ENCODE data around the gene CTAG1B.
"Not testable (repeated sequence)": the region's sequence is repeated elsewhere in the genome, so short reads cannot be mapped to it uniquely, and the experiment has no call there.

The CTAG1B gene

GRCh38 chrX:154619182-154619581 is at the start of gene CTAG1B:
Gene CTAG1B (minus strand): TSS chrX:154619282. CDS start chrX:154619218, 64 bp downstream.
- not testable (repeated sequence) for DNase-seq (ENCODE audit: low spot score)

- DNase-seq (ENCODE audit: low spot score): no peak
These were observed 42.8 kb upstream of the CTAG1B start for GRCh38 chrX:154661899-154662298.

GRCh38 chrX:154661170-154661569 is 42.1 kb upstream of the CTAG1B start:
- DNase-seq (ENCODE audit: low spot score): no peak

GRCh38 chrX:154660541-154660940 is 41.5 kb upstream of the CTAG1B start:
- no peak for DNase-seq (ENCODE audit: low spot score)

GRCh38 chrX:154658957-154659356 is 39.9 kb upstream of the CTAG1B start:
- DNase-seq (ENCODE audit: low spot score): no peak

GRCh38 chrX:154658187-154658586 is 39.1 kb upstream of the CTAG1B start:
- no peak for DNase-seq (ENCODE audit: low spot score)

- no peak for DNase-seq (ENCODE audit: low spot score)
These were observed 38.2 kb upstream of the CTAG1B start for GRCh38 chrX:154657226-154657805.

GRCh38 chrX:154655786-154656185 is 36.7 kb upstream of the CTAG1B start:
- no peak for DNase-seq (ENCODE audit: low spot score)

- DNase-seq (ENCODE audit: low spot score): no peak
These were observed 36.3 kb upstream of the CTAG1B start for GRCh38 chrX:154655346-154655745.

- DNase-seq (ENCODE audit: low spot score): no peak
These were observed 35.8 kb upstream of the CTAG1B start for GRCh38 chrX:154654925-154655324.

GRCh38 chrX:154654372-154654771 is 35.3 kb upstream of the CTAG1B start:
- no peak for DNase-seq (ENCODE audit: low spot score)

- not testable (repeated sequence) for DNase-seq (ENCODE audit: low spot score)
These were observed 34.3 kb upstream of the CTAG1B start, which contains the start of gene CTAG2 for GRCh38 chrX:154653413-154653812. Gene CTAG2 (minus strand): TSS chrX:154653579. CDS start chrX:154653515, 64 bp downstream.

- no peak for DNase-seq (ENCODE audit: low spot score)
These were observed 33.9 kb upstream of the CTAG1B start for GRCh38 chrX:154653048-154653401.

GRCh38 chrX:154652311-154653047 is 33.4 kb upstream of the CTAG1B start:
- no peak for DNase-seq (ENCODE audit: low spot score)

GRCh38 chrX:154650221-154650510 is 31.1 kb upstream of the CTAG1B start:
- DNase-seq (ENCODE audit: low spot score): peak; percentile 1

GRCh38 chrX:154649503-154650220 is 30.6 kb upstream of the CTAG1B start:
- DNase-seq (ENCODE audit: low spot score): no peak

GRCh38 chrX:154648931-154649330 is 29.8 kb upstream of the CTAG1B start:
- no peak for DNase-seq (ENCODE audit: low spot score)

GRCh38 chrX:154645745-154646378 is 26.8 kb upstream of the CTAG1B start:
- DNase-seq (ENCODE audit: low spot score): not testable (repeated sequence)

GRCh38 chrX:154643708-154644107 is 24.6 kb upstream of the CTAG1B start:
- not testable (repeated sequence) for DNase-seq (ENCODE audit: low spot score)

GRCh38 chrX:154641740-154642139 is 22.7 kb upstream of the CTAG1B start:
- not testable (repeated sequence) for DNase-seq (ENCODE audit: low spot score)

- not testable (repeated sequence) for DNase-seq (ENCODE audit: low spot score)
These were observed 14.6 kb upstream of the CTAG1B start for GRCh38 chrX:154633661-154634060.

- not testable (repeated sequence) for DNase-seq (ENCODE audit: low spot score)
These were observed 11.9 kb upstream of the CTAG1B start for GRCh38 chrX:154630949-154631348.

GRCh38 chrX:154628960-154629359 is 9.9 kb upstream of the CTAG1B start:
- DNase-seq (ENCODE audit: low spot score): not testable (repeated sequence)

All from kidney capillary endothelial cell (primary cell).